SKM-1 (cell line): Measurements from ENCODE around the gene GTSE1.

Experiments used
- DNase-seq: peaks from one replicate; lab custom pipeline; 2025; ENCODE audit not compliant: unreplicated experiment; lab: John Stamatoyannopoulos, UW

Gene GTSE1

DNA sequence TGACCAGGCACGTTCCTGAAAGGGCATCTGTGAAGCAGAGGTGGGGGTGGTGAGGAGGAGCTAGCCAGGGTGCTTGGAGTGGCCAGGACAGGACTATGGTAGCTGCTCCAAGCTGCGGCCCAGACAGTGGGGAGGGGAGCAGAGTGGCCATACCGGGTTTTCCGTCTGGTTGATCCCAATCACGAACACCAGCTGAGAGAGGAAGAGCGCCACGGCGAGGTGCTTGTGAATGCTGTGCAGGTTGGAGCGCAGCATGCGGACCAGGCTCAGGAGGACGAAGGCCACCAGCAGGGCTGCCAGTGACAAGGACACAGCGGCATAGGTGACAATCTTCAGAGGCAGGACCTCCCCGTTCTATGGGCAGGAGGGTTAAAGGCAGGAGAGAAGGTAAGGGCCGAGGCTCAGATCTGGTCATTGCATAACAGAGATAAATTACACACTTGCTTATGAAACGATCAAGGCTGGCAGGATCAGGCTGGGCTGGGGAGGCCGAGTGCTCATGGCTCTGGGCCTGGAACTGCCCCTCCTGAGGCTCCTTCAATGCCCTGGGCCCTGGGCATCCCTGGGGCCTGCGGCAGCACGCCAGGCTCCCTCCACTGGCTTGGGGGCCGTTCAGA is 80.3 kb downstream of the GTSE1 start:
- no peak for DNase-seq

- DNase-seq: no peak
These were observed 81.1 kb downstream of the GTSE1 start for GRCh38 chr22:46377525-46378425.

GRCh38 chr22:46378426-46379065 is 81.9 kb downstream of the GTSE1 start:
- DNase-seq: no peak

DNA sequence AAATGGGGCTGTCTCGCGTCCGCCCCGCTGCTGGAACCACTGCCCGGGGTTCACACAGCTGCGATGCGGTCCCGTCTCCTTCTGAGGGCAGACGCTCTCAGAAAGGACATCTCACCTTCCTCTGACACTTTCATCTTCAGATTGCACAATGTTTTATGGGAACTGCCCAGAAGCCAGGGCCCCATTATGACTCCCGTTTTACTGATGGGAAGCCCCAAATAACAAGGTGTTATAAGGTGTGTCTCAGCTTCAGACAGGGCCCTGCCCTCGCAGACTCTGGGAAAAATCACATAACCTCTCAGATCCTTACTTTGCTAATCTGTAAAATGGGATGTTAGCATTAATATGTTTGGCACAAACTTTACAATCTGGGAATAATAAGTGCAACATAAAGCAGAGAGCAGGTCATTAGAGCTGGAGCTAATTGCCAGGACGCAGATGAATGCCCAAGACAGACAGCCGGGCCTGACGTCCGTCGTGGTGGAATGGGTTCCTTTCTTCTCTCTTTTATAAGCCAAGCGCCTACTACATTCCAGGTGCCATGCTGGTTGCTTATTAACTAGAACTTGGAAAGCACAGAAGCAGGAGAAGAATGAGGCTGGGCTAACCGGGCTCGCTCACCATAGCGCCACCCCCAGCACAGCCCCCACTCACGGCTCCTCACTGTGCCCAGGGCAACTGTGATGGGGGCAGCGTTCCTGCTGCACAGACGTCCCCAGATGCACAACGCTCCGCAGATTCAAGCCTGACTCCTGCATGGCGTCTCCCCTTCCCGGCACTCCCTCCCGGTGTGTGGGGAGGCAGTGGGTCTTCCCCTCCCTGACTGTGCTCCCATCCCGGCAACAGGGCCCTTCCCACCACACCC is 82.6 kb downstream of the GTSE1 start:
- no peak for DNase-seq

DNA sequence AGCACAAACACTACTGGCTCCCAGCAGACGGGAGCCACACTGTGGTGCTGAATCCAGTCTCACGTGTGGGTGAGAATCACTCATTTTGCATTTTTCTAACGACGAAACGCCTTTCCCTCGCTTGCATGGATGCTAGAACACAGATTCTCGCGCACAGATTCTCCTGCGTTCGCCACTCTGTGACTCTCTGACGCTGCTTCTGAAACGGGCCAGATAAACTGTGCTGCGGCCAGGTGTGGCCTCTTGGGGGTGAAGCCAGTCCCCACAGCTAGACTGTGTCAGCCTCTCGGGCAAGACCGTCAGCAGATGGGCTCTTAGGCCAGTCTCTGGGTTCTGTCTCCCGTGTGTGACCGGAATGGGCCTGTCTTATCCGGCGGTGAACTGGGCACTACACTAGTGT is 83.4 kb downstream of the GTSE1 start:
- no peak for DNase-seq
